SK-N-MC (cell line): ENCODE data around the gene LTBP1.

Experiments used
- EZH2 ChIP-seq: fragments of 200-600 bp; sonication (generic); IDR thresholded peaks from one replicate; pipeline ENCODE4 v1.6.1; 2017; ENCODE audit warnings: antibody characterized with exemption
- POLR2AphosphoS5 ChIP-seq: IDR thresholded peaks from 2 replicates; pipeline ENCODE4 v1.6.1; 2012; ENCODE audit warnings: mild to moderate bottlenecking, low read depth, low read length, borderline replicate concordance

DNA sequence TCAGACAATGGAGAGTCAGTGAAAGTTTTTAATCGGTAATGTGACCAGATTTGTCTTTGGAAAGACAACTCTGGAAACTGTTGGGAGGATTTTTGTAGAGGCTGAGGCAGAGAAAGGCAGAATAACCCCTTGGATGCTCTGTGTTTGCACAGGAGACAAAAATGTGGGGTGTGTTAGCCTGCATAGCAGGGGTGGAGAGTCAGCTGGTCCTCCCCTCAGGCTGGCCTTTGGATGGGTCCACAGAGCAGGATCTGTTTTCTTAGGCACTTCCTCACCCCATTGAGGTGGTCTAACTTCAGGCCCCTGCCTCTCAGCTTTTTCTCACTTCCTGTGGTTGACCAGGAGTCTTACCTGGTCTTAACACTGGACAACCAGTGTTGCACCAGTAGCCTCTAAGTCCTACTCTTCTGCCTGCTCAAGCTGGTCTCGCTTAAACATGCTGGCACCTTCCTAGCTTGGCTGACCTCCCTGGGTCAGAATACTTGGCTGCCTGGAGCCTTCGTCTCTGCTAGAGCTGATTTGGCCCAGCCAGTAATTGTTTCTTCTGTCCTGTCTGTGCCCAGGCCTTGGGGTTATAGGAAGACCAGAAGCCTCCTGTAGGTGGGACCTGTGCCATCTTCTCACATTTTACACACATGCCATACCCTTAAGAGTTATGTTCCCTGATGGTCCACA, 269.9 kb downstream of the LTBP1 start:
- no peak for TF ChIP-seq POLR2AphosphoS5
- no peak for TF ChIP-seq EZH2
